ENCODE data around the gene SPECC1L.

Gene SPECC1L

GRCh38 chr22:24404561-24405275 lies 134.1 kb downstream of the SPECC1L start:
- no peak for DNase-seq

GRCh38 chr22:24405631-24406321 lies 135.1 kb downstream of the SPECC1L start:
- no peak for DNase-seq

DNA sequence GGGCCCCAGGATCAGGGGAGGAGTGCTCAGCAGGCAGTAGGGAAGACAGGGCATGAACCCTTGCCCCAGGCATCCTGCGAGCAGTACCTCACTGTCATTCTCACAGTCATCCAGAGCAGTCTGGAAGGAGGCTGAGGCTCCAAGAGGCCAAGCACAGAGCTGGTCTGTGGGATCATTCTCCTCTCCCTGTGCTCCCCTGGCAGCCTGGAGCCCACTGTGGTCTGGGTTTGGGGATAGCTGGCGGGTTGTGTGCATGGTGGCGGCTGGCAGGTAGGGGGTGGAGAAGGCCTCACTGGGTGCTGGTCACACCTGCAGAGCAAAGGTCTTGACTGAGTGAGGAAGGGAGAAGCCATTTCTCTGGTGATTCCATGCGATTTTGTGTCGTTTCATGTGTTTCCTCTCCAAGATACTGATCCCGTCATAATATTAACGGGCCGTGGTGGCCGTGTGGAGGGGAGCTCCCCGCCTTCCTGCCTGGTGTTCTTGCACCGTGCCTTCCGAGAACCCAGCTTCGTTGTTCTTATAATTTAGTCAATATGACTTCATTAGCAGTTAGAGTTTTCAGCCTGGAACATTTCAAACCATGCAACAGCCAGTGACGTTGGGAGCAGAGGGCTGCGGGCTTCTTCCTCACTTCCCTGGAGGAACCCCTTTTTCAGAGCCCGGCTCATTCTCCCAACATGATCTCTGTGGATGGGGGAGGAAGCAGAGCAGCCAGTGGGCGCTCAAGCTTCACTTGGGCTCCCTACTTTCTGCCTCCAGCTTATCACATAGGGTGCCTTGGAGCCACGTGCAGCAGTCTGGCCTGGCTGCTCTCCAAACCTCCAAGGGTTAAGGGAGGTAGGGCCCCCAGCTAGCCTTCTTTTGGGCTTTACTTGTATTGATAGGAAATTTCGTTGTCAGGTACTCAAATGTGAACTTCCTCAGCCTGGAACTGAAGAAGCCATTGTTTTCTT lies 136.0 kb downstream of the SPECC1L start:
- DNase-seq = no peak

- DNase-seq = no peak
Measured at GRCh38 chr22:24407278-24407665, 136.6 kb downstream of the SPECC1L start.

GRCh38 chr22:24407884-24408283 lies 137.3 kb downstream of the SPECC1L start:
- no peak for DNase-seq

DNA sequence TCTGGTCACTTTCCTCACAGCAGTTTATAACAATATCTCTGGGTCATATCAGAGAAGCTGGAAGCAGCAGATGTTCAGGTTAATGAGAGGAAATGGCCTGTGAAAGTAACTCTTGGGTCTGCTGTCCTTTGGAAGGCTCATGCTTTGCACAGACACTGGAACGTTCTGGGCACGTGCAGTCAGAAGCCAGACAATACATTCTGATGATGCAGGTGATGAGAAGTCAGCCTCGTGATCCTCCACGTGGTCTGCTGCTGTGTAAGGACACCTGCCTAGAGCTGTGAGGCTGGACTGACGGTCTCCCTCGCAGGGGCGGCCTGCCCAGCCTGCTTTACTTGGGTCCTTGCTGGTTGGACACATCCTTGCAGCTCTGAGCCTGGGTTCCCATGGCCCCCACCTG lies 138.0 kb downstream of the SPECC1L start:
- no peak for DNase-seq

GRCh38 chr22:24409707-24410106 lies 139.1 kb downstream of the SPECC1L start:
- DNase-seq = no peak

DNA sequence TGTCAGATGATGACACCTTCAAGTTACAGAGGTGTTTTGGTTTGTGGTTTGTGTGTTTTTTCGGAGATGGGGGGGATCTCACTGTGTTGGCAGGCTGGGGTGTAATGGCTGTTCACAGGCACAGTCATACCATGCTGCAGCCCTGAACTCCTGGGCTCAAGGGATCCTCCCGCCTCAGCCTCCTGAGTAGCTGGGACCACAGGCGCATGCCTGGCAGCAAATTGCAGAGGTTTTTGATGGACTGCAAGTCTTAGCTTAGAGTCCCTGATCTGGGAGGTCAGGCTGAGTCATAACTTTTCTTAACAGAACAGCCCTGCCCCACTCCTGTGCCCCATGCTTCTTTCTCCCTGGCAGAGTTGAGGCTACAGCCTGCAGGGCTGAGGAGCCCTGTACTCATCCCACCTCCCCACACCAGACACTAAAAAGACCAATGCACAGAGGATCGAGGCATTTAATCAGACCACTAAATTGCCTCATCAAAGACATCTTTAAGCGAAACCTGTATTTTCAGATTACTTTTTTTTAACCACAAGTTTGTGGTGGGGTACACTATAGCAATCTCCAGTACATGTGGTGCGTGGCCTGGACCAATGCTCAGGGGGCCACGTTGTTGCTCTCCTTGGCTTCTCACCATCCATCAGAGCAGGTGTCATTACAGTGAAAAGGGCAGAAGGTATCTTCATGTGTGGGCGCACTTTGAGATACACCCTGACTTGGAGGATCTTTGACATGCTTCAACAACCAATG lies 139.7 kb downstream of the SPECC1L start:
- peak; percentile 38 for DNase-seq

GRCh38 chr22:24411256-24412004 lies 140.8 kb downstream of the SPECC1L start:
- DNase-seq = no peak

GRCh38 chr22:24412274-24412673 lies 141.6 kb downstream of the SPECC1L start:
- no peak for DNase-seq

DNA sequence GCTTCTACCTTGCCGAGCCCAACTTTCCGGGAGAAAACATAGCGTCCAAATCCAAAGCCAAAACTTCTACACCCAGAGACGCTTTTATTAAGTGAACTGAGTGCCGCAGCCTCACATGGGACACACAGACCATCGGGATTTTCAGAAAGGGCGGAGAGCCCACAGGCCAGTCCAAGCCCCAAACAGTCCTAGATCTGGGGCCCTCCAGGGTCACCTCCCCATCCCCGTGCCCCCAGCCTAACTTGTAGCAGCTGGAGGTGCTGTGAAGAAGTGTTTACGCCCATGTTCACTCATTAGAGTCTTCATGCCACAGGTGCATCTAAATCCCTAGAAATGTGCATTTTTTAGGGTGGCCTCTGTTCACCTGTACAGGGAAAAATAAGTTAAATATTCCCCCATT lies 142.6 kb downstream of the SPECC1L start:
- DNase-seq = no peak

DNA sequence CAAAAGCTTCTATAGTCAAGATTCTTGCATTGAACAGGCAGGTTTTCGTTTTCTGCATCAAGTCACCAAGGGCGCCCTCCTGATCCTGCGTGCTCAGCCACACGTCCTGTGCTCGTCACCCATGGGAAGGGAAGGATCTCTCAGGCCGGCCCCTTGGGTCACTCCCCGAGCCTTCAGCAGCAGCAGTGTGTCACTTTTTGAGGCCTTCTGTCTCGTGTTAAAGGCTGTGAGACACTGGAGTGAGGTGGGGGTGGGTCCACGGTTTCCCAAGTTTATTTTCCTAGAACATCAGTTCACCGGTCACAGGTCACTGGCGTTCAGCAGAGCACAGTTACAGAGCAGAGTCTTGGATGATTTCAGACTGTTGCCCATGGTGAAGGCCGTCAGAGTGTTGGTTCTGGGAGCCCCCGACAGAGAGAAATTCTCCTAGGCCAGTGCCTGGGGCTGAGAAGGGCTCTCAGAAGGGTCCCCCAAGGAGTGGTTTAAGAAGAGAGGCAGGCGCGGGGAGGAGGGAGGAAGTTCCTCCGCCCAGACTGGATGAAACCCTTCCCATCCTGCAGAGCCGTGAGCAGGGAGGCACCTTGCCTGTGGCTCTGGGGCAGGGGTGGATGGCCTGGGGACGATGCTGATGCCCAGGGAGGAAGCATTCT lies 143.2 kb downstream of the SPECC1L start:
- no peak for DNase-seq

DNA sequence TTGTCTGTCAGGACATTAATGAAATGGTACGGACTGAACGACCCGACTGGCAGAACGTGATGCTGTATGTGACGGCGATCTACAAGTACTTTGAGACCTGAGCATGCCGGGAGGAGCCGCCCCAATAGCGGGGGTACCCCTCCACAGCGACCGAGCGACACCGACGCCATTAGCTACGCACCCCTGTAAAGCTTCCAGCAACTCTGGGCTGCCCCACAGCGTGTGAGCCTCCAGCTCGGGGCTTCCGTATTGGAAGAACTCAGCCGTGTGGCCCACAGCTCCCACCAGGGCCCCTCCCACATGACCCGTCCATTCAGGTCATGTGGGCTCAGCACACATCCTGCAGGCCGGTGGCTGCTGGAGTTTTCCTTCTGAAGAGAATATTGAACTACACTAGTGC lies 143.9 kb downstream of the SPECC1L start:
- DNase-seq = no peak

GRCh38 chr22:24414984-24415945 lies 144.6 kb downstream of the SPECC1L start:
- no peak for DNase-seq

- DNase-seq = no peak
Measured at GRCh38 chr22:24416095-24416494, 145.5 kb downstream of the SPECC1L start.

GRCh38 chr22:24416611-24417010 lies 146.0 kb downstream of the SPECC1L start:
- no peak for DNase-seq

DNA sequence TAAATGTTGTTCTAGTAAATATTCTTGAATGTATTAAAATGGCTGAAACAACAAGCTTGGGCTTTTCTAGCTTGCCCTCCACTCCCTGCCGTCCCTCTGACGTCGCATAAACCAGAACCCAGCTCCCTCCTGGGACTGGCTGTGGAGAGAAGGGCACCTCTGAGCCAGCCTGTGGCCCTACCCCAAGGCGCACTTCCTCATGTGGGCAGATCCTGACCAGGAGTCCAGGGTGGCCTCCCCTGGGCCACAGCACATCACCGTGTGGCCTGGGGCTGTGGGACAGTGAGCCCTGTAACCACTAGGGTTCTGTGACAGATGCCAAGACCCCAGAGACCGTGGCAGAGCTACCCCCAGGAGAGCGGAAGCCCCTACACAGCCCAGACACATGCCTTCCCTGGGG lies 146.6 kb downstream of the SPECC1L start:
- no peak for DNase-seq

DNA sequence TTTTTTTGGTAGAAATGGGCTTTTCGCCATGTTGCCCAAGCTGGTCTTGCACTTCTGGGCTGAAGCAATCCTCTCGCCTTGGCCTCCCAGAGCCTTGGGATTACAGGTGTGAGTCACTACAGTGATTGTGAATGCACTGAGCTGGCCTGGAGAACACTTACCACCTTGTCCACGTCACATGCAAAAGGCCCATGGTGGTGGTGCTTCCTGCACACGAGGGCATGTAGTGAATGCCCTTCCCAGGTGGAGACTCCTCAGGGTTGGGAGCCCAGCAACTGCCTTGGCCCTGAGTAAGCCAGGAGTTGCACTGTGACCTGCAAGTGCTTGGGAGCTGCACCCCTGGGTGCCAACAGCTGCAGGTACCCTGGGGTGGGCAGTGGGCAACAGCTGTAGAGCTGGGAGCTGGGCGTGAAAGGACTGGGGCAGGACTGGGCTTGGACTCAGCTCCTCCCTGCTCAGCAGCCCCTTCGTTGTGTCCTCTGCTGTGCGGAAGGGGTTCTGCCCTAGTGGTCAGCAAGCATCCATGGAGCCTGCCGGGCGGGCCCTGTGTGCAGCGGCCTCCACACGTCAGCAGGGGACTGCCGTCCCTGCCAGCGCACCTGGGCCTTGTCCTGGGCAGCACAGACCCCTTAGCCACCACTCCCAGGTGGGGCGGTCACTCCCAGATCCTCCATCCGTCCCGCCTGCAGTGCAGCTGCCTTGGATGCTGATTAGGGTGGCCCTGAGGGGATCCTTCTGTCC lies 147.4 kb downstream of the SPECC1L start:
- DNase-seq = no peak

GRCh38 chr22:24418786-24419474 lies 148.3 kb downstream of the SPECC1L start:
- no peak for DNase-seq
